ENCODE results near the gene AHCYL1. TPM values are rescaled to one million over a fixed set of nuclear protein-coding genes. Genes with fewer than 3 reads are reported as not detected.

The AHCYL1 gene
- total RNA-seq (2021; ENCODE audit: unreplicated experiment) (92.0 TPM), Bru-seq, nascent RNA (percentile 92 among the genes with signal in this experiment), BruChase-seq, experiment 1, labeled RNA remaining after a 6-hour chase (percentile 91 among the genes with signal in this experiment), BruChase-seq, experiment 2, labeled RNA remaining after a 2-hour chase (percentile 90 among the genes with signal in this experiment)
- polyA plus RNA-seq (2012) = 95.4 and 99.7 TPM in 2 replicates
- long read RNA-seq, full-length matches to known transcripts = 243 of 308 reads
- long read RNA-seq, partial matches to known transcripts = 48 of 308 reads
- long read RNA-seq, other reads (novel, unspliced or antisense) = 17 of 308 reads

DNA sequence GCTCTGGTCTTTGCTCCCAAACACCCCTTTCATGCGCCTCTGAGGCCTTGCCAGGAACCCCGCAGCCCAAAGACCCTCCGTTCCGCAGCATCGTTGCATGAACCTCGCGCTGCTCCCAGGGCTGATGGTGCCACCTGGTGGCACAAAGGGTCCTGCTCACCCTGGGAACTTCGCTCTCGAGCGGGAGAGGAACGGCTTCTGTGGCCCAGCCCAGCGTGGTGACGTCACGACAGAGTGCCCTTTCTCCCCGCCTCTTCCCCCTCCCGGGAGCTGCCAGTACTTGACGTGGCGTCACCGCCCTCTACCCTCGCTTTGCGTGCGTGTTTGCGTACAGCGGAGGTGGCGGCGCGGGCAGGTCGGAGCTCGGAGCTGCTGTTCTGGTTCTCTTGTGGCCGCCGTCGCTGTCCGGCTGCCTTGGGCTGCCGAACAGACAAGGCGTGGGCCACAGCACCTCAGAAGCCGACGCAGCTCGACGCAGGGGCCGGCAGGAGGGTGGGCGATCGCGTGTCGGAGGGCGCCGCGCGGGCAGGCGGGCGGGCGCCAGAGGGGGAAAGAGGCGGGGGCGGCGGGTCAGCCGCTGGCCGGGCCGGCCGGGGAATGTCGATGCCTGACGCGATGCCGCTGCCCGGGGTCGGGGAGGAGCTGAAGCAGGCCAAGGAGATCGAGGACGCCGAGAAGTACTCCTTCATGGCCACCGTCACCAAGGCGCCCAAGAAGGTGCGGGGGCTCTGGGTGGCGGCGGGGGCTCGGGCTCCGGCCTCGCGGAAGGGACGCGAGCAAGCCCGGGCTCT is at the start of gene AHCYL1:
Gene AHCYL1, plus strand, starts transcription at position 310 of the 791 bp plus-strand sequence. Its CDS starts 288 bp downstream, at position 598.
- ChIA-PET POLR2A (interaction anchor here (0.9 to 2.3 kb wide), 13 partner anchors 9 to 436 kb away, joined by 3 to 18 read pairs (median 5); partner anchors contain the start of genes GNAI3 and STRIP1), CTCF (interaction anchor here (0.6 to 9.0 kb wide), 42 partner anchors 9 to 476 kb away, joined by 3 to 396 read pairs (median 5); partner anchors contain the start of genes GNAI3, GSTM4, RBM15 and STRIP1), RAD21 (ENCODE audit: low non-redundant PET in 1 of 2, low total read pairs in 2 of 2, uncharacterized antibody in 2 of 2, unreplicated experiment in 2 of 2) (interaction anchor here (0.6 to 1.6 kb wide), 16 partner anchors 9 to 439 kb away, joined by 3 to 56 read pairs (median 4); no protein-coding TSS in a partner anchor)
- DNase-seq (ENCODE audit: low read depth, low spot score) = peak; percentile 94
- H3K9me2 ChIP-seq (ENCODE audit: insufficient read depth) = no peaks in the 10 kb centered on the region
- H3K4me1 ChIP-seq (ENCODE audit: control insufficient read depth in 1 of 2, insufficient read depth in 2 of 2, low read length in 2 of 2) = peaks cover 6 to 30% of the 10 kb centered on the region in 2 experiments; a peak in 3 of 4 replicates
- H3K27ac ChIP-seq (ENCODE audit: low read depth, low read length) = peak within 1 kb of the TSS; percentile 66
- peak within 1 kb of the TSS; percentile 52 for H2AFZ ChIP-seq (ENCODE audit: low read depth, low read length, poor library complexity, severe bottlenecking)
- ATAC-seq = peak; percentile 97
- H4K20me1 ChIP-seq (ENCODE audit: insufficient read depth) = no peaks in the 10 kb centered on the region
- H3K9ac ChIP-seq (ENCODE audit: low read length) = peak within 1 kb of the TSS; percentile 94
- peaks cover 0 to 5% of the 10 kb centered on the region in 2 experiments; a peak in 1 of 4 replicates for H3K36me3 ChIP-seq (ENCODE audit: control insufficient read depth in 1 of 2, insufficient read depth in 2 of 2, low read length in 2 of 2)
- no peaks in the 10 kb centered on the region for H3K9me3 ChIP-seq (ENCODE audit: control insufficient read depth in 1 of 2, insufficient read depth in 1 of 2, low read depth in 1 of 2, low read length in 2 of 2)
- no TSS peak for BruUV-seq (replicated peaks)
- H3K4me2 ChIP-seq (ENCODE audit: low read length) = peak within 1 kb of the TSS; percentile 94
- no peaks in the 10 kb centered on the region for H3K27me3 ChIP-seq (ENCODE audit: insufficient read depth, low read length)
- intact Hi-C loops (cut with micrococcal nuclease) = loop anchor here (1.0 to 5.0 kb wide), 6 partner anchors 27 to 438 kb away; no protein-coding TSS in a partner anchor
- peaks cover 48% of the 10 kb centered on the region for H3K79me2 ChIP-seq (ENCODE audit: insufficient read depth, low read length)
- H3K4me3 ChIP-seq (replicated peaks in 1 of 2; ENCODE audit: low read depth in 1 of 2, low read length in 2 of 2) = peak within 1 kb of the TSS; percentile 78 to 82
- TF ChIP-seq POLR2A (IDR thresholded peaks at IDR 0.05; ENCODE audit: borderline replicate concordance, extremely low read depth, insufficient read depth, insufficient read length) = peak; percentile 70
- TF ChIP-seq, protein P1, sequence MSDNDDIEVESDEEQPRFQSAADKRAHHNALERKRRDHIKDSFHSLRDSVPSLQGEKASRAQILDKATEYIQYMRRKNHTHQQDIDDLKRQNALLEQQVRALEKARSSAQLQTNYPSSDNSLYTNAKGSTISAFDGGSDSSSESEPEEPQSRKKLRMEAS (IDR thresholded peaks at IDR 0.05) = peak; percentile 79
- no peak for TF ChIP-seq SIN3A (IDR thresholded peaks at IDR 0.05; ENCODE audit: low read depth)
- TF ChIP-seq TCF7L2 (IDR thresholded peaks at IDR 0.05; ENCODE audit: borderline replicate concordance, extremely low read depth, insufficient read depth, insufficient read length) = no peak
- no peak; the same call in 1 of the 2 replicates for TF ChIP-seq ELF1 (IDR thresholded peaks at IDR 0.05; ENCODE audit: borderline replicate concordance, low read depth)
- TF ChIP-seq SP1 (IDR thresholded peaks at IDR 0.05; ENCODE audit: low read depth) = peak; percentile 74
- no peak for TF ChIP-seq EZH2 (IDR thresholded peaks at IDR 0.05)
- TF ChIP-seq FOSL1 (IDR thresholded peaks at IDR 0.05; ENCODE audit: low read depth) = no peak
- TF ChIP-seq RAD21 (IDR thresholded peaks at IDR 0.05; ENCODE audit: low read depth) = peak; percentile 99
- TF ChIP-seq, protein P2, sequence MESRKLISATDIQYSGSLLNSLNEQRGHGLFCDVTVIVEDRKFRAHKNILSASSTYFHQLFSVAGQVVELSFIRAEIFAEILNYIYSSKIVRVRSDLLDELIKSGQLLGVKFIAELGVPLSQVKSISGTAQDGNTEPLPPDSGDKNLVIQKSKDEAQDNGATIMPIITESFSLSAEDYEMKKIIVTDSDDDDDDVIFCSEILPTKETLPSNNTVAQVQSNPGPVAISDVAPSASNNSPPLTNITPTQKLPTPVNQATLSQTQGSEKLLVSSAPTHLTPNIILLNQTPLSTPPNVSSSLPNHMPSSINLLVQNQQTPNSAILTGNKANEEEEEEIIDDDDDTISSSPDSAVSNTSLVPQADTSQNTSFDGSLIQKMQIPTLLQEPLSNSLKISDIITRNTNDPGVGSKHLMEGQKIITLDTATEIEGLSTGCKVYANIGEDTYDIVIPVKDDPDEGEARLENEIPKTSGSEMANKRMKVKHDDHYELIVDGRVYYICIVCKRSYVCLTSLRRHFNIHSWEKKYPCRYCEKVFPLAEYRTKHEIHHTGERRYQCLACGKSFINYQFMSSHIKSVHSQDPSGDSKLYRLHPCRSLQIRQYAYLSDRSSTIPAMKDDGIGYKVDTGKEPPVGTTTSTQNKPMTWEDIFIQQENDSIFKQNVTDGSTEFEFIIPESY (IDR thresholded peaks at IDR 0.05; ENCODE audit: extremely low read depth, insufficient replicate concordance, low read length) = peak; percentile 71
- TF ChIP-seq YY1 (IDR thresholded peaks at IDR 0.05; ENCODE audit: extremely low read depth, insufficient replicate concordance, low read depth, low read length) = peak; percentile 97
- peak; percentile 85 for TF ChIP-seq EGR1 (IDR thresholded peaks at IDR 0.05; ENCODE audit: low read depth)
- peak; percentile 96 for TF ChIP-seq POLR2AphosphoS5 (IDR thresholded peaks at IDR 0.05; ENCODE audit: low read depth, low read length)
- TF ChIP-seq ZFX (IDR thresholded peaks at IDR 0.05) = peak; percentile 81
- TF ChIP-seq CEBPB (IDR thresholded peaks at IDR 0.05; ENCODE audit: low read depth) = no peak
- TF ChIP-seq CBX3 (IDR thresholded peaks at IDR 0.05; ENCODE audit: low read depth) = peak; percentile 66
- TF ChIP-seq, protein P3, sequence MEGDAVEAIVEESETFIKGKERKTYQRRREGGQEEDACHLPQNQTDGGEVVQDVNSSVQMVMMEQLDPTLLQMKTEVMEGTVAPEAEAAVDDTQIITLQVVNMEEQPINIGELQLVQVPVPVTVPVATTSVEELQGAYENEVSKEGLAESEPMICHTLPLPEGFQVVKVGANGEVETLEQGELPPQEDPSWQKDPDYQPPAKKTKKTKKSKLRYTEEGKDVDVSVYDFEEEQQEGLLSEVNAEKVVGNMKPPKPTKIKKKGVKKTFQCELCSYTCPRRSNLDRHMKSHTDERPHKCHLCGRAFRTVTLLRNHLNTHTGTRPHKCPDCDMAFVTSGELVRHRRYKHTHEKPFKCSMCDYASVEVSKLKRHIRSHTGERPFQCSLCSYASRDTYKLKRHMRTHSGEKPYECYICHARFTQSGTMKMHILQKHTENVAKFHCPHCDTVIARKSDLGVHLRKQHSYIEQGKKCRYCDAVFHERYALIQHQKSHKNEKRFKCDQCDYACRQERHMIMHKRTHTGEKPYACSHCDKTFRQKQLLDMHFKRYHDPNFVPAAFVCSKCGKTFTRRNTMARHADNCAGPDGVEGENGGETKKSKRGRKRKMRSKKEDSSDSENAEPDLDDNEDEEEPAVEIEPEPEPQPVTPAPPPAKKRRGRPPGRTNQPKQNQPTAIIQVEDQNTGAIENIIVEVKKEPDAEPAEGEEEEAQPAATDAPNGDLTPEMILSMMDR (IDR thresholded peaks at IDR 0.05 in 2 of 3, conservative IDR thresholded peaks at IDR 0.05 in 1 of 3; ENCODE audit: borderline replicate concordance in 1 of 3, insufficient read depth in 1 of 3, low read depth in 2 of 3, low read length in 2 of 3) = peak; percentile 92 to 96 (median 94)
